Hematopoietic multipotent progenitor cell treated with erythropoietin and hydrocortisone succinate and interleukin-3 and kit ligand, for 4 days (in vitro differentiated cells): ENCODE results near the gene RRAD.

ENCODE experiments used
- DNase-seq: peaks from one replicate; pipeline ENCODE4 v3.0.0-alpha.2; 2015

RRAD gene

GRCh38 chr16:66872943-66873684, 52.2 kb downstream of the RRAD start:
- peak; percentile 99 for DNase-seq

- DNase-seq, result peak; percentile 37
Measured at GRCh38 chr16:66872559-66872942, 52.8 kb downstream of the RRAD start.

- DNase-seq, result no peak
Measured at GRCh38 chr16:66871840-66872239, 53.5 kb downstream of the RRAD start.
